Activated T-helper 9 cell treated with anti-CD3 and anti-CD28 coated beads, Interleukin-2, amount 50 U/mL, for 16 hours (primary cell): Measurements from ENCODE around the gene PCYOX1L.
"Not testable (repeated sequence)": the region's sequence is repeated elsewhere in the genome, so short reads cannot be mapped to it uniquely, and the experiment has no call there.

Source experiments
- DNase-seq: peaks from one replicate; pipeline ENCODE4 v3.0.0-alpha.2; 2020; ENCODE audit warnings: low read depth

PCYOX1L gene

DNA sequence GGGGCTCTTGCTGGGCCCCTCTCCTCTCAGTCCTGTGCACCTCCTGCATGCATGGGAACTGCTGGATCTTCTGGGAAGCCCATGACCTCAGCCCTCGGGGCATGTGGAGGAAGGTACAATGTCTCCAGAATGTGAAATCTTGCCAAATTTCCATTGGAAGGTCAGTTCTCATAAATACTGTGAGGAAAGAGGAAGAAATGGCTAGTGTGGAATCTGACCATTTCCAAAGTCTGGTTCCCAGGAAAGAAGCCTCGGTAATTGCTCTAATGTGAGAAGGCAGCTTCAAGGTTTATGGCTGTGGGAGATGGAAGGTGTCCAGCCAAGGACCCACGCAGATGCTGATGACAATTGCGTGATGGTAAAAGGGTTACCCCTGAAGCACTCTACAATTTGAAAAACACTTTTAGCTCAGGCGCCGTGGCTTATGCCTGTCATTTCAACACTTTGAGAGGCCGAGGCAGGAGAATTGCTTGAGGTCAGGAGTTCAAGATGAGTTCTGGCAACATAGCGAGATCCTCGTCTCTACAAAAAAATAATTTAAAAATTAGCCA lies 29.3 kb downstream of the PCYOX1L start:
- DNase-seq: no peak

- DNase-seq: no peak
Measured at GRCh38 chr5:149387982-149388381, 30.1 kb downstream of the PCYOX1L start.

DNA sequence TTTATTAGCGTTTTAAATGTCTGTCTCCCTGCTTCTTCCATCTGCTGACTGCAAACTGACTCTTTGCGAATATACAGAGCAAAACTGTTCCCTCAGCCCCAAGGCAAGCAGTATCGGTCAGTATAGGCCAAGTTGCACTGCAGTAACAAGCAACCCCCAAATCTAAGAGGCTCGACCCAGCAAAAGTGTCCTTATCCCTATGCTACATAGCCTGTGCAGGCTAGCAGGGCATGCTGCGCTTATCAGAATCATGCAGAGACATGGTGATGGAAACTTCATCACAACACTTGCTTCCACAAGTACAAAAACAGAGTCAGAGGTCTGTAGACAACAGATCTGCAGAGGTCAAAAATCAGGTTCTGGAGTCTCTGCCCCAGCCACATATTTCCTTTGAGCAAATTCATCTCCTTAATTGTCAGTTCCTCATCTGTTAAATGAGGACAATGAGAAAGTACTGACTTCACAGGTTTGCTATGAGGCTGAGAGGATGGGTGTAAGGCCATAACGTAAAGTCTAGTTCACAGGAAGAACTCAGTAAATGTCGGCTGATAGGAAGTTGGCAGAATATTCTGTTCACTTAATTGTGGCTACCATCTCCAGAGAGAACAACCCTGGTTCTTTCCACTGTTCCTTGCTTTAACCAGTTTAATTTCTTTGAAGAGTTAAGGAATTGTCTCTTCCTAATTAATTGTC lies 30.8 kb downstream of the PCYOX1L start:
- no peak for DNase-seq

DNA sequence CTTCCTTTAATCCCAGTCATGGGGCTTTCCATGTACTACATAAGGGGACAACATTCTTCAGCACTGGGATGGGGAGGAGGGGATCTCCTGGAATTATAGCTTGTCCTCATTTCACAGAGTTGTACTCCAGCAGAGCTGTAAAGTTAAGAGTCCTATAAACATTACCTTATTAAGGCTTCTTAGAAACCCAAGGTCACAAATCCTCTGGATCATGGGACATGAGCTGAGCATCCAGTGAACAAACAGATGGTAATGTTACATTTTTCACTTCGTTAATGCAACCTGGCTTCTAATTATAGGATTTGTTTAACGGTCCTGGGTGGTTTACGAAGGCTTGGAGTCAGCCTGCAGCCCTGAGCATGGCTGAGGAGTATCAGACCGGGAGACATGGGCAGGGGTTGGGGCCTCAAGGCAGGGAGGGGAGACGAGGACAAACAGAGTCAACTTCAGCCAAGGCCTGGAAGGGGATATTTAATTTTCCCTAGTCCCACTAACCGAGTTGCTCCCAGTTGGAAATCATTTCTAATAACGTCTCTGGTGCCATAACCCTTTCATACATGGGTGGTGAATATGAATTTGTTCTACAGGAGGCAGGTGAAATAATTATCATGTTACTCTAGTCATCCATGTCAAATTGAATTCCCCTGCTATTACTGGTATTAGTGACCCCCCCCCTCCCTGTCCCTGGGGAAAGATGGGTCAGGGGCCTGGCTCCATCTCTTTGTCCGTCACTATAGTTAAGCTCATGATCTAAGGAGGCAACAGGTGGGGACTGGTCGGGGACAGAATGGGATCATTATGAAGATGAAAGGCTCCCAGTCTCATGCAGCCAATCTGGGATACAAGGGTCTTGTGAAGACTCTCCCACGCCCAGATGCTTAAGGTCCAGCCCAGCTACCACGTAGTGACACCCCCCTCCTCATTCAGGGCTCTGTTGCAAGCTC lies 32.0 kb downstream of the PCYOX1L start:
- DNase-seq: no peak

GRCh38 chr5:149391076-149391475 lies 33.2 kb downstream of the PCYOX1L start:
- DNase-seq: not testable (repeated sequence)

DNA sequence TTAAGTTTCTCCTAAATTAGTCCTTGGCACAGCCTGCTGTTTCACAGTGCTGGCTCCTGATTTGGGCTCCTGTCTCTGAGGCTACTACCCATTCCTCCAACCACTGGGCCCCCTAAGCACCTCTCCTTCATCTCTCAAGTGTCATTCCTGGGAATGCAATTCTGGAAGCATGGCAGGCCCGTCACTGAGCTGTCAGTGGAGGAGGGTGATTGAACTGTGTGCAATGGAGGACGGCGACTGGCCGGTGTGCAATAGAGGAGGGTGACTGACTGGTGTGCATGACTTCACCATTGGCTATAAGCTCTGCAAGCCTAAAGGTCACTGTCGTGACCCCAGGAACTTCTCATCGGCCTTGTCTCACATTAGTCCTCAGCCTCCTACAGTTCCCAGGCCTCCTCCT lies 33.7 kb downstream of the PCYOX1L start:
- DNase-seq: no peak

- no peak for DNase-seq
Measured at GRCh38 chr5:149392718-149393117, 34.9 kb downstream of the PCYOX1L start.

GRCh38 chr5:149394996-149395395 lies 37.1 kb downstream of the PCYOX1L start:
- DNase-seq: not testable (repeated sequence)

GRCh38 chr5:149397530-149397929 lies 39.7 kb downstream of the PCYOX1L start:
- no peak for DNase-seq

DNA sequence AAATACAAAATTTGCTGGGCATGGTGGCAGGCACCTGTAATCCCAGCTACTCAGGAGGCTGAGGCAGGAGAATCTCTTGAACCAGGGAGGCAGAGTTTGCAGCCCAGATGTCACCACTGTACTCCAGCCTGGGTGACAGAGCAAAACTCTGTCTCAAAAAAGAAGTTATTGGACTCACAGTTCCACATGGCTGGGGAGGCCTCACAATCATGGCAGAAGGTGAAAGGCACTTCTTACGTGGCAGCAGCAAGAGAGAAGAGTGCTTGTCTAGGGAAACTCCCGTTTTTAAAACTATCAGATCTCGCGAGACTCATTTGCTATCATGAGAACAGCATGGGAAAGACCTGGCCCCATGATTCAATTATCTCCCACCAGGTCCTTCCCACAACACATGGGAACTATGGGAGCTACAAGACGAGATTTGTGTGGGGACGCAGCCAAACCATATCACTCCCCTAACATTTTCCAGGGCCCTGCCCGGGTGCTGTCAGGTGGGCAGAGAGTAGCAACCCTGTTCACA lies 41.0 kb downstream of the PCYOX1L start:
- not testable (repeated sequence) for DNase-seq

GRCh38 chr5:149399775-149400174 lies 41.9 kb downstream of the PCYOX1L start:
- no peak for DNase-seq

DNA sequence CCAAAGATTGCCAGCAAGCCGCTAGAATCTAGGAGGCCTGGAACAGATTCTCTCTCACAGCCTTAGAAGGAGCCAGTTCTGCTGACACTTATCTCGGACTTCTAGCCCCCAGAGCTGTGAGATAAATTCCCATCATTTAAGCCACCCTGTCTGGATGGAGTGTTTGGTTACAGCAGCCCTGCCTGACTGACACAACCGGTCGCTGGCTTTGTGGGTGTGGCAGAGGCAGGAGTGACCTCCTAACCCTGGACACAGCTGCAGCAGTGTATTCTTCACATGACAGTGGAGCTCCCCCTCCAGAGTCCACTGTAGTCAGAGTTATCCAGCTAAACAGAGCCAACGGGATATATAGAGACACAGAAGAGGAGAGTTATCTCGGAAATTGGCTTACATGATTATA lies 42.5 kb downstream of the PCYOX1L start:
- DNase-seq: no peak

DNA sequence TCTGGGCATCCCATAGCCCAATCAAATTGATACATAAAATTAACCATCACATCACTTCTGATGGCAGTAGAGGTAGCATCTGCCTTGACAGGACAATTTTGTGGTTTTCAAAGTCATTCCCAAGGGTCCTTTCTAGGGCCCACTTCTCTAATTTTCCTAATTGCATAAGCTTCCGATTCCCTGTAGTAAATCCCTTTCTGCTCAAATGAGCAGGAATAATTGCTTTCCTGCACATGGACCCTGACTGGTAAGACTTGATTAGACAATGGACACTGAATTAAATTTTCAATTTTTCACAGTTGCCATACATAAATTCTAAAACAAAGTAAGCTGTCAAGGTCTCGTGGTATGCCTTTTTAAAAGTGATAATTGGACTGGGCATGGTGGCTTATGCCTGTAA lies 43.2 kb downstream of the PCYOX1L start:
- DNase-seq: no peak

DNA sequence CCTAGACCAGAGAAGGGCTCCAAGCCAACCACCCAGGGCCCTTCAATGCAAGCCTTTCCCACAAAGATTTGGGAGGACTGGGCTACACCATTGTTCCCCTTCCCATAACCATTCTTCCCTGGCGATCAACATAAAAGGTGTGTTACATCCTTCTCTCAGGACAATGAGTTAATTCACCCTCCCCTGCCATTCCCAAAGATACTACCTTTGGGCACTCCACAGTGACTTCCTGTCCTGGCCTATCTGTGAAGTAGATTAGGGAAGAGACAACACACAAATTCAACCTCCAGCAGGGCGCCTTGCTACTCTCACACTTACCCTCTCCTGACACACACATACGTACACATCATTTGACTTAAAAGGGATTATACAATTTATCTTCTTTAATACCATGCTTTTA lies 44.4 kb downstream of the PCYOX1L start:
- no peak for DNase-seq

DNA sequence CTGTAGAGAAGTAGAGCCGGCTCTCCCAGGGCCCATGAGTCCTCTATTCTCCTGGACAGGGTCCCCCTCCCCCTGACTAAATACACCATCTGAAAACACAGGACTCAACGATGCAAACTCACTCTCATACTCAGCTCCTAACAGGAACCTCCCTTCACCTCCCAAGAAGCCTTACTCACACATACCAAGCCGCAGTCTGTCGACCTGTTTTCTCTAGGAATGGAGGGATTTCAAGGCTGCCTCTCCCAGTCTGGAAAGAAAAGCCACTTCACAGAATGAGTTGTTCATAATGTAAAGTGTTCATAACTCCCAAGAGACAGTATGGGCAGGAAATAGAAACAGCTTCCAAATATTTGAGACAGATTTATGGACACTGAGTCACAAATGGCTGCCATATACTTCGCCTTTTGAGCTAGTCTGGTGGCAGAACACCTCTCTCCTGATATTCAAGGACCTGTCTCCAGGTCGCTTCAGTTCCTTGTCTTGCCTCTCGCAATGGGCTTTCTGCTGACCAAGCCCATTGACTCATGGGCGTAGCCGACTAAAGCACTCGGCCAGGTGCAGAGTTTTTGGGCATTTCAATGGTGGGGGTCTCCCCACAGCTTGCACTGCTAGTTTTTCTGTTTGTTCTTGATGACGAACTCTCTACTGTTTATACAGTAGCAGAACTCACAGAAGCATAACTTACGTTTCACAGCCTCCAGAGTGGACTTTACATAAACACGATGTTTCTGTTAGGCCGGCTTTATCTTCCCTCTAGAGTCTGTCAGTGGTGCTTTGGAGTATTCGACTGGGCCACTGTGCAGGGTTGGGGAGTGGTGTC lies 46.3 kb downstream of the PCYOX1L start:
- DNase-seq: no peak

GRCh38 chr5:149404746-149405549 lies 47.1 kb downstream of the PCYOX1L start:
- no peak for DNase-seq

GRCh38 chr5:149405550-149406202 lies 47.8 kb downstream of the PCYOX1L start:
- no peak for DNase-seq

DNA sequence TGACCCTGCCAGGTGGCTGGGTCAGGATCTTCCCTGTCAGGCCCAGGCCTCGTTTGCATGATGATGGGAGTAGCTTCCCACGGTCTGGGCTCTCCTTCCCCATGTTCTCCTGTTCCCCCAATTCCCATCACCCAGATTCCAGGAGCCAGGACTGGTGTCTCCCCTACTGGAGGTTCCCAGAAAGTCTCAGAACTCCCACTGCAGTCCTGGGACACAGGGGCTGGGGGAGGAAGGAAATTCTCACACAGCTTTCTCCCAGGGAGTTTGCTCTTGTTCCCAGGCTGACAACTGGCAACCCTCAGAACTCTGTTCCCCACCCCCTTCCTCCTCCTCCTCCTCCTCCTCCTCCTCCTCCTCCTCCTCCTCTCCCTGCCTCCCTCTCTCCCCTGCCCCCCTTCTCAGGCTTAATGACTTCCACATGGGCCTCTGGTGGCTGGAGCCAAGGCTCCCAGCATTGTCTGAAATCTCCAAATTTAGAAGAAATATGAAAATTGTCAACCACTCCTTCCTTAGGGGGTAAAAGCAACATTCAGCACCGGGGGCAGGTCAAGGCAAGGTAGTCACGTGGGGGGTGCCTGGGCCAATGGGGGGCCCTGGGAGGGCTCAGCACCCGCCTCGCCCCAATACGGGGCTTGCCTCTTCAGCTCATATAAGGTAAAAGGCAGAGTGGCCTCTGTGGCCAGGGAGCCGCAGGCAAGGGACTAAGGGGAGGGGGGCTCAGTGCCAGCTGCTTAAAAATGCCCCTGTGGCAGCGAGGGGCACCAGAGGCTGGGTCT lies 48.5 kb downstream of the PCYOX1L start:
- no peak for DNase-seq

- no peak for DNase-seq
Measured at GRCh38 chr5:149406979-149407306, 49.1 kb downstream of the PCYOX1L start.
